Prostate gland (tissue), 2 donors: ENCODE measurements around the gene SERINC5.
"Not testable (repeated sequence)": the region's sequence is repeated elsewhere in the genome, so short reads cannot be mapped to it uniquely, and the experiment has no call there.

Source experiments
- CTCF ChIP-seq, 4 experiments: fragments of 200-600 bp in 2 of 4; fragments of 450-650 bp in 2 of 4; sonication (generic) in 2 of 4; IDR thresholded peaks; 1 replicate in 3 of 4; 2 replicates in 1 of 4; pipeline ENCODE4 v1.5.1; 2016 to 2019; ENCODE audit warnings: antibody characterized with exemption in 4 of 4, mild to moderate bottlenecking in 2 of 4, moderate library complexity in 2 of 4
- POLR2A ChIP-seq: fragments of 450-650 bp; IDR thresholded peaks from one replicate; pipeline ENCODE4 v1.6.1; 2016; ENCODE audit warnings: antibody characterized with exemption, mild to moderate bottlenecking

GRCh38 chr5:80185535-80185934 is 70.3 kb downstream of the SERINC5 start:
- not testable (repeated sequence) for TF ChIP-seq CTCF (IDR thresholded peaks at IDR 0.05); POLR2A
